ENCODE results near the gene MTUS2. TPM values are rescaled to one million over a fixed set of nuclear protein-coding genes. Genes with fewer than 3 reads are reported as not detected.

The MTUS2 gene
- total and polyA plus RNA-seq, 2 of the 8 experiments (the other 6 are each of a cell fraction or from before 2014, with no cell fraction given), result 0.18 to 0.80 TPM

GRCh38 chr13:29538652-29539040 is 718.5 kb downstream of the MTUS2 start:
- H2BK15ac ChIP-seq (ENCODE audit: low read length), result no peak overlapping the region
- no peak overlapping the region for H2AK5ac ChIP-seq (ENCODE audit: low read depth, low read length)
- H2BK120ac ChIP-seq (replicated peaks; ENCODE audit: low read depth, low read length), result no peak overlapping the region
- peaks cover 0 to 29% (median 4%) of the 10 kb centered on the region in 4 experiments; a peak in 5 of 8 replicates for H3K36me3 ChIP-seq (ENCODE audit: control insufficient read depth in 2 of 4, insufficient read depth in 4 of 4, low read length in 3 of 4)
- POLR2A ChIA-PET (ENCODE audit: partially characterized antibody), result interaction anchor here (0.9 to 1.6 kb wide), 2 partner anchors 31 to 50 kb away, joined by 3 to 5 read pairs; no protein-coding TSS in a partner anchor
- H4K5ac ChIP-seq (ENCODE audit: insufficient read length, low read depth, low read length), result no peak overlapping the region
- H3K79me1 ChIP-seq (ENCODE audit: low read depth, low read length), result peaks cover 27% of the 10 kb centered on the region
- CTCF ChIA-PET (ENCODE audit: partially characterized antibody), result interaction anchor here (1.1 to 3.8 kb wide), 4 partner anchors 8 to 169 kb away, joined by 3 to 16 read pairs (median 4); no protein-coding TSS in a partner anchor
- H2BK12ac ChIP-seq (ENCODE audit: low read depth, low read length), result no peak overlapping the region
- FAIRE-seq, result no peak
- H3K9me3 ChIP-seq (ENCODE audit: insufficient read depth in 2 of 2, low read depth in 1 of 2, low read length in 1 of 2), result no peaks in the 10 kb centered on the region
- H2AFZ ChIP-seq (ENCODE audit: low read length), result no peak overlapping the region
- H2BK5ac ChIP-seq (ENCODE audit: low read depth, low read length), result no peak overlapping the region
- no peak overlapping the region for H3K14ac ChIP-seq (ENCODE audit: insufficient read length)
- no peak overlapping the region for H3K23ac ChIP-seq (ENCODE audit: insufficient read length)
- DNase-seq (ENCODE audit: low read depth in 1 of 2, low spot score in 2 of 2), result no peak
- TF ChIP-seq POU5F1 (IDR thresholded peaks at IDR 0.05; ENCODE audit: low read depth, low read length) (no peak), CEBPB (IDR thresholded peaks at IDR 0.05; ENCODE audit: low read depth, low read length) (no peak), BACH1 (IDR thresholded peaks at IDR 0.05; ENCODE audit: low read length) (no peak), EZH2 (IDR thresholded peaks at IDR 0.05; ENCODE audit: low read depth, low read length, severe bottlenecking) (no peak)
- no peak overlapping the region for H3K4me3 ChIP-seq (ENCODE audit: extremely low read depth in 1 of 4, insufficient read depth in 2 of 4, low read depth in 3 of 4, low read length in 4 of 4)
- peaks cover 18 to 21% of the 10 kb centered on the region in 2 experiments for H4K20me1 ChIP-seq (replicated peaks in 1 of 2; ENCODE audit: control insufficient read depth in 1 of 2, insufficient read depth in 2 of 2, low read length in 2 of 2)
- H3K23me2 ChIP-seq (ENCODE audit: low read depth, low read length), result no peaks in the 10 kb centered on the region
- no peak overlapping the region for H4K91ac ChIP-seq (replicated peaks; ENCODE audit: insufficient read length, low read length)
- no peak overlapping the region for H3K27ac ChIP-seq (ENCODE audit: low read depth, low read length)
- no peak overlapping the region for H4K8ac ChIP-seq (ENCODE audit: extremely low read depth, insufficient read depth, low read length)
- no peak overlapping the region for H3K56ac ChIP-seq (replicated peaks; ENCODE audit: insufficient read length, low read depth, low read length)
- H3K4me2 ChIP-seq (ENCODE audit: insufficient read depth in 1 of 2, low read depth in 2 of 2, low read length in 2 of 2), result no peak overlapping the region
- H3K27me3 ChIP-seq (replicated peaks in 1 of 4; ENCODE audit: control insufficient read depth in 3 of 4, extremely low read depth in 1 of 4, insufficient read depth in 3 of 4, low read length in 3 of 4), result no peaks in the 10 kb centered on the region
- no peak overlapping the region for H3K18ac ChIP-seq (ENCODE audit: extremely low read depth, low read length)
- H3K4me1 ChIP-seq (replicated peaks in 1 of 4; ENCODE audit: control insufficient read depth in 3 of 4, insufficient read depth in 4 of 4, low read length in 3 of 4), result peaks cover 2 to 10% (median 8%) of the 10 kb centered on the region in 4 experiments; a peak in 6 of 7 replicates
- peaks cover 0 to 76% of the 10 kb centered on the region in 2 experiments; a peak in 2 of 4 replicates for H3K79me2 ChIP-seq (ENCODE audit: control insufficient read depth in 1 of 2, insufficient read depth in 2 of 2, low read length in 2 of 2)
- H2BK20ac ChIP-seq (ENCODE audit: low read length), result no peak overlapping the region
- no peak overlapping the region for H3K4ac ChIP-seq (replicated peaks; ENCODE audit: insufficient read length, low read depth, low read length)
- no peak overlapping the region for H3K9ac ChIP-seq (replicated peaks in 1 of 4; ENCODE audit: extremely low read depth in 1 of 4, low read depth in 3 of 4, low read length in 3 of 4)
- 86% methylated on average over 6 of the region's 6 CpGs; no CpG with 5 or more reads in 1 of the 2 experiments for WGBS, 2 experiments (ENCODE audit: extremely low coverage in 1 of 2, insufficient coverage in 1 of 2, insufficient read length in 1 of 2, insufficient replicate concordance in 2 of 2, low coverage in 1 of 2, low lambda C conversion rate in 2 of 2, missing lambda C conversion rate in 1 of 2)
